IPS-18a (cell line): ENCODE data around the gene FAM163B.
"Not testable (repeated sequence)": the region's sequence is repeated elsewhere in the genome, so short reads cannot be mapped to it uniquely, and the experiment has no call there.

Experiments
- H3K27ac ChIP-seq: one replicate; pipeline ENCODE4 v1.5.1; 2013; ENCODE audit warnings: low read length
- H3K27me3 ChIP-seq: one replicate; pipeline ENCODE4 v1.6.1; 2013; ENCODE audit warnings: mild to moderate bottlenecking, low read length; ENCODE audit not compliant: control insufficient read depth, insufficient read depth
- H3K36me3 ChIP-seq: one replicate; pipeline ENCODE4 v1.6.1; 2013; ENCODE audit warnings: low read depth, low read length; ENCODE audit not compliant: control insufficient read depth
- H3K4me1 ChIP-seq: one replicate; pipeline ENCODE4 v1.6.1; 2013; ENCODE audit warnings: low read depth, low read length; ENCODE audit not compliant: control insufficient read depth
- H3K4me3 ChIP-seq: one replicate; pipeline ENCODE4 v1.5.1; 2013; ENCODE audit warnings: low read length
- H3K9ac ChIP-seq: one replicate; pipeline ENCODE4 v1.6.1; 2013; ENCODE audit warnings: mild to moderate bottlenecking, low read length, moderate library complexity
- H3K9me3 ChIP-seq: one replicate; pipeline ENCODE4 v1.6.1; 2013; ENCODE audit warnings: low read depth, low read length; ENCODE audit not compliant: control insufficient read depth

The FAM163B gene

GRCh38 chr9:133627341-133627740 lies 18.2 kb upstream of the FAM163B start:
- no peaks in the 10 kb centered on the region for H3K27me3 ChIP-seq
- no peak overlapping the region for H3K27ac ChIP-seq
- no peaks in the 10 kb centered on the region for H3K4me1 ChIP-seq
- H3K9ac ChIP-seq, result no peak overlapping the region
- H3K36me3 ChIP-seq, result no peaks in the 10 kb centered on the region
- no peaks in the 10 kb centered on the region for H3K9me3 ChIP-seq
- H3K4me3 ChIP-seq, result no peak overlapping the region

- H3K4me3 ChIP-seq, H3K9me3 ChIP-seq, H3K9ac ChIP-seq, H3K27me3 ChIP-seq, H3K4me1 ChIP-seq, H3K27ac ChIP-seq, H3K36me3 ChIP-seq: not testable (repeated sequence)
Observed at GRCh38 chr9:133626008-133626407, 16.8 kb upstream of the FAM163B start.

- H3K9ac ChIP-seq, result no peak overlapping the region
- no peaks in the 10 kb centered on the region for H3K27me3 ChIP-seq
- no peaks in the 10 kb centered on the region for H3K4me1 ChIP-seq
- no peaks in the 10 kb centered on the region for H3K9me3 ChIP-seq
- H3K4me3 ChIP-seq, result no peak overlapping the region
- H3K36me3 ChIP-seq, result no peaks in the 10 kb centered on the region
- no peak overlapping the region for H3K27ac ChIP-seq
Observed at GRCh38 chr9:133622555-133622954, 13.4 kb upstream of the FAM163B start.

GRCh38 chr9:133621725-133622267 lies 12.6 kb upstream of the FAM163B start:
- no peaks in the 10 kb centered on the region for H3K36me3 ChIP-seq
- no peaks in the 10 kb centered on the region for H3K9me3 ChIP-seq
- H3K4me3 ChIP-seq, result no peak overlapping the region
- no peaks in the 10 kb centered on the region for H3K4me1 ChIP-seq
- no peaks in the 10 kb centered on the region for H3K27me3 ChIP-seq
- H3K9ac ChIP-seq, result no peak overlapping the region
- no peak overlapping the region for H3K27ac ChIP-seq

- no peaks in the 10 kb centered on the region for H3K4me1 ChIP-seq
- no peaks in the 10 kb centered on the region for H3K36me3 ChIP-seq
- H3K9me3 ChIP-seq, result no peaks in the 10 kb centered on the region
- no peak overlapping the region for H3K9ac ChIP-seq
- no peak overlapping the region for H3K4me3 ChIP-seq
- H3K27me3 ChIP-seq, result no peaks in the 10 kb centered on the region
- H3K27ac ChIP-seq, result no peak overlapping the region
Observed at GRCh38 chr9:133619791-133620190, 10.6 kb upstream of the FAM163B start.

- H3K27ac ChIP-seq, result no peak overlapping the region
- H3K9ac ChIP-seq, result no peak overlapping the region
- H3K4me3 ChIP-seq, result no peak overlapping the region
- H3K4me1 ChIP-seq, result no peaks in the 10 kb centered on the region
- H3K36me3 ChIP-seq, result no peaks in the 10 kb centered on the region
- H3K9me3 ChIP-seq, result no peaks in the 10 kb centered on the region
- H3K27me3 ChIP-seq, result no peaks in the 10 kb centered on the region
Observed at GRCh38 chr9:133618726-133619125, 9.5 kb upstream of the FAM163B start.

GRCh38 chr9:133616643-133617405 lies 7.6 kb upstream of the FAM163B start:
- Histone ChIP-seq H3K27me3 (no peaks in the 10 kb centered on the region), H3K27ac (no peak overlapping the region), H3K9me3 (no peaks in the 10 kb centered on the region)

GRCh38 chr9:133615606-133616188 lies 6.5 kb upstream of the FAM163B start:
- Histone ChIP-seq H3K27me3 (peaks cover 2% of the 10 kb centered on the region), H3K4me1 (no peaks in the 10 kb centered on the region)

More at GRCh38 chr9:133616643-133617405, 7.6 kb upstream of the FAM163B start:
- Histone ChIP-seq H3K9ac (no peak overlapping the region), H3K4me3 (no peak overlapping the region), H3K4me1 (no peaks in the 10 kb centered on the region), H3K36me3 (no peaks in the 10 kb centered on the region)

GRCh38 chr9:133615186-133615585 lies 6.0 kb upstream of the FAM163B start:
- H3K9ac ChIP-seq, result no peak overlapping the region
- H3K27me3 ChIP-seq, result peaks cover 5% of the 10 kb centered on the region
- H3K36me3 ChIP-seq, result no peaks in the 10 kb centered on the region
- no peak overlapping the region for H3K27ac ChIP-seq
- no peaks in the 10 kb centered on the region for H3K9me3 ChIP-seq
- H3K4me3 ChIP-seq, result no peak overlapping the region
- no peaks in the 10 kb centered on the region for H3K4me1 ChIP-seq

More at GRCh38 chr9:133615606-133616188, 6.5 kb upstream of the FAM163B start:
- no peak overlapping the region for H3K27ac ChIP-seq
- H3K9ac ChIP-seq, result no peak overlapping the region
- H3K9me3 ChIP-seq, result no peaks in the 10 kb centered on the region
- no peaks in the 10 kb centered on the region for H3K36me3 ChIP-seq
- no peak overlapping the region for H3K4me3 ChIP-seq

GRCh38 chr9:133614678-133615077 lies 5.5 kb upstream of the FAM163B start:
- no peaks in the 10 kb centered on the region for H3K9me3 ChIP-seq
- H3K4me1 ChIP-seq, result peaks cover under 1% of the 10 kb centered on the region
- H3K36me3 ChIP-seq, result no peaks in the 10 kb centered on the region
- H3K4me3 ChIP-seq, result no peak overlapping the region
- no peak overlapping the region for H3K27ac ChIP-seq
- no peak overlapping the region for H3K9ac ChIP-seq
- peaks cover 9% of the 10 kb centered on the region for H3K27me3 ChIP-seq

GRCh38 chr9:133614056-133614455 lies 4.9 kb upstream of the FAM163B start:
- Histone ChIP-seq H3K27ac (no peak overlapping the region), H3K27me3 (peaks cover 12% of the 10 kb centered on the region)

GRCh38 chr9:133613432-133613831 lies 4.2 kb upstream of the FAM163B start:
- Histone ChIP-seq H3K4me1 (peaks cover 3% of the 10 kb centered on the region), H3K36me3 (no peaks in the 10 kb centered on the region), H3K9me3 (no peaks in the 10 kb centered on the region), H3K27me3 (peaks cover 17% of the 10 kb centered on the region), H3K9ac (no peak overlapping the region), H3K27ac (no peak overlapping the region), H3K4me3 (no peak overlapping the region)

More at GRCh38 chr9:133614056-133614455, 4.9 kb upstream of the FAM163B start:
- Histone ChIP-seq H3K4me3 (no peak overlapping the region), H3K9me3 (no peaks in the 10 kb centered on the region), H3K9ac (no peak overlapping the region), H3K4me1 (peaks cover 3% of the 10 kb centered on the region), H3K36me3 (no peaks in the 10 kb centered on the region)
